ENCODE data around the gene QKI. TPM values are rescaled to one million over a fixed set of nuclear protein-coding genes. Genes with fewer than 3 reads are reported as not detected.

Gene QKI
- polyA plus RNA-seq, 1 experiment = 143 TPM

DNA sequence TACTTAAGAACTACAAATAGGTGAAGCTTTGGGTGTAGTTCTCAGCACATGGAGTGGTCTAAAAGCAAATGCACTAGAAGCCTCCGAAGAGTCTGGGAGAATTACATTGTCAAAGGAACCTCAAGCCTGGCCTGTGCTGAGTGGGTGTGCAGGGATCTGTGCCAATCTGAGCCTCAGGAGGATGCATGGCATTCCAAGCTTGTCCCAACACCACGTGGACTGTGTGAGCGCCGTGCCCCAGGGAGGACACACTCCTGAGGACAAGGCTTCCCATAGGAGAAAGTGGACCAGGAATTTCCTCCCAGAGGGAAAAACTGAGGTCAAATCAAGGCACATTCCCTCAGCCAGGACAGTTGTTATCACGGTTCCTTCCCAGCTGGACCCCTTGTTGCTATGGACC, 185.8 kb downstream of the QKI start:
- H3K36me3 ChIP-seq (ENCODE audit: control insufficient read depth, insufficient read depth, low read length) = no peaks in the 10 kb centered on the region
- no peak for DNase-seq (ENCODE audit: low read depth)
- ChIA-PET CTCF (no interaction called here), POLR2A (interaction anchor here (0.6 kb wide), 1 partner anchor 16 kb away, joined by 3 read pairs; no protein-coding TSS in a partner anchor)
- peaks cover 1% of the 10 kb centered on the region; the same call in 1 of the 2 replicates for H3K27me3 ChIP-seq (ENCODE audit: control insufficient read depth, insufficient read depth, low read length)
- no peak overlapping the region for H3K4me3 ChIP-seq (ENCODE audit: low read depth, low read length)
- TF ChIP-seq CTCF (IDR thresholded peaks at IDR 0.05; ENCODE audit: insufficient read depth, low read depth, low read length) = no peak

DNA sequence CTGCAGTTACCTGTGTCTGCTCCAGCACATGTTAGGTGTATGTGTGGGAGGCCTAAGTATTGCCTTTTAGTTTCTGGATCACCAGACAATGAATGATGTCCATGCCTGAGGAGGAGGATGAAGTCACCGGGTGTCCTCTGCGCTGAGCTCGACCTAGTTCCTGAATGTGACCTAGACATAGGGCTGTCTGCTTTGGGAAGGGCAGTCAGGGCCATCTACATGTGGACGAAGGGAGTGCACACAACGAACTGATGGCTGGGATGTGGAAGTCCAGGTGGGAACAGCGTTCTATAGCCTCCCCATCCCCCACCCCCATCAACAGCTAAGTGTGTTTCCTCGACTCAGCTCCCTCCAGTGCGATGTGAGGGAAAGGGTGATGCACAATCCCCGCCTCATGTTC, 186.3 kb downstream of the QKI start:
- POLR2A ChIA-PET = interaction anchor here (0.6 kb wide), 1 partner anchor 15 kb away, joined by 3 read pairs; no protein-coding TSS in a partner anchor

GRCh38 chr6:163602851-163603250, 188.3 kb downstream of the QKI start:
- Histone ChIP-seq H3K4me3 (ENCODE audit: low read depth, low read length) (no peak overlapping the region), H3K36me3 (ENCODE audit: control insufficient read depth, insufficient read depth, low read length) (no peaks in the 10 kb centered on the region), H3K27me3 (ENCODE audit: control insufficient read depth, insufficient read depth, low read length) (peaks cover 1% of the 10 kb centered on the region; the same call in 1 of the 2 replicates)
- POLR2A ChIA-PET = no interaction called here
- TF ChIP-seq CTCF (IDR thresholded peaks at IDR 0.05; ENCODE audit: insufficient read depth, low read depth, low read length) = no peak
- CTCF ChIA-PET = interaction anchor here (1.1 kb wide), 1 partner anchor 13 kb away, joined by 3 read pairs; no protein-coding TSS in a partner anchor
- DNase-seq (ENCODE audit: low read depth) = no peak

More for the DNA sequence above, 186.3 kb downstream of the QKI start:
- TF ChIP-seq CTCF (IDR thresholded peaks at IDR 0.05; ENCODE audit: insufficient read depth, low read depth, low read length) = no peak
- peaks cover 1% of the 10 kb centered on the region; the same call in 1 of the 2 replicates for H3K27me3 ChIP-seq (ENCODE audit: control insufficient read depth, insufficient read depth, low read length)
- no peak for DNase-seq (ENCODE audit: low read depth)
- CTCF ChIA-PET = no interaction called here
- no peaks in the 10 kb centered on the region for H3K36me3 ChIP-seq (ENCODE audit: control insufficient read depth, insufficient read depth, low read length)
- H3K4me3 ChIP-seq (ENCODE audit: low read depth, low read length) = no peak overlapping the region

- Histone ChIP-seq H3K27me3 (ENCODE audit: control insufficient read depth, insufficient read depth, low read length) (peaks cover 1% of the 10 kb centered on the region; the same call in 1 of the 2 replicates), H3K36me3 (ENCODE audit: control insufficient read depth, insufficient read depth, low read length) (no peaks in the 10 kb centered on the region), H3K4me3 (ENCODE audit: low read depth, low read length) (no peak overlapping the region)
- no peak for DNase-seq (ENCODE audit: low read depth)
- CTCF ChIA-PET = interaction anchor here (1.1 kb wide), 1 partner anchor 12 kb away, joined by 3 read pairs; no protein-coding TSS in a partner anchor
- POLR2A ChIA-PET = no interaction called here
- TF ChIP-seq CTCF (IDR thresholded peaks at IDR 0.05; ENCODE audit: insufficient read depth, low read depth, low read length) = no peak
Observed at GRCh38 chr6:163603395-163603794, 188.9 kb downstream of the QKI start.

GRCh38 chr6:163605385-163606097, 191.0 kb downstream of the QKI start:
- no peak for TF ChIP-seq CTCF (IDR thresholded peaks at IDR 0.05; ENCODE audit: insufficient read depth, low read depth, low read length)
- no peak for DNase-seq (ENCODE audit: low read depth)
- Histone ChIP-seq H3K27me3 (ENCODE audit: control insufficient read depth, insufficient read depth, low read length) (no peaks in the 10 kb centered on the region; the same call in 1 of the 2 replicates), H3K36me3 (ENCODE audit: control insufficient read depth, insufficient read depth, low read length) (no peaks in the 10 kb centered on the region), H3K4me3 (ENCODE audit: low read depth, low read length) (no peak overlapping the region)
- ChIA-PET POLR2A (no interaction called here), CTCF (no interaction called here)

Measured in BJ (cell line).